Spleen (tissue), 11 donors: Measurements from ENCODE around the gene AHCTF1. TPM values are rescaled to one million over a fixed set of nuclear protein-coding genes. Genes with fewer than 3 reads are reported as not detected.
"Not testable (repeated sequence)": the region's sequence is repeated elsewhere in the genome, so short reads cannot be mapped to it uniquely, and the experiment has no call there.

Source experiments
- DNase-seq: peaks from one replicate; pipeline ENCODE4 v3.0.0-alpha.2; 2020
- H3K27ac ChIP-seq, 8 donors: fragments of 200-600 bp; sonication (generic) in 7 of 8; 1 replicate in 4 of 8; 2 replicates in 4 of 8; pipeline versions ENCODE4 v1.5.0 to v1.8.0; 2016 to 2021; ENCODE audit warnings: inconsistent platforms in 4 of 8, mild to moderate bottlenecking in 4 of 8, moderate library complexity in 1 of 8
- H3K27me3 ChIP-seq, 7 donors: fragments of 200-600 bp; sonication (generic) in 6 of 7; replicated peaks in 1 of 7; 1 replicate in 4 of 7; 2 replicates in 3 of 7; pipeline versions ENCODE4 v1.5.0 to v1.8.0; 2016 to 2021; ENCODE audit warnings: inconsistent platforms in 3 of 7, mild to moderate bottlenecking in 1 of 7
- H3K36me3 ChIP-seq, 6 donors: fragments of 200-600 bp; sonication (generic) in 5 of 6; 1 replicate in 4 of 6; 2 replicates in 2 of 6; pipeline versions ENCODE4 v1.5.0 to v1.8.0; 2016 to 2021; ENCODE audit warnings: inconsistent platforms in 2 of 6
- H3K4me1 ChIP-seq, 6 donors: fragments of 200-600 bp; sonication (generic) in 5 of 6; 1 replicate in 3 of 6; 2 replicates in 3 of 6; pipeline versions ENCODE4 v1.5.0 to v1.8.0; 2016 to 2021; ENCODE audit warnings: inconsistent platforms in 3 of 6
- H3K4me3 ChIP-seq, 8 donors: fragments of 200-600 bp; sonication (generic) in 7 of 8; 1 replicate in 4 of 8; 2 replicates in 4 of 8; pipeline versions ENCODE4 v1.5.0 to v1.8.0; 2016 to 2021; ENCODE audit warnings: inconsistent platforms in 4 of 8, mild to moderate bottlenecking in 4 of 8, moderate library complexity in 2 of 8
- H3K9me3 ChIP-seq, 8 donors: fragments of 200-600 bp; sonication (generic) in 7 of 8; 1 replicate in 4 of 8; 2 replicates in 4 of 8; pipeline versions ENCODE4 v1.5.0 to v1.8.0; 2016 to 2021; ENCODE audit warnings: inconsistent platforms in 4 of 8
- POLR2A ChIP-seq, 3 donors: fragments of 450-650 bp; IDR thresholded peaks; one replicate each; pipeline ENCODE4 v1.5.1; 2017; ENCODE audit warnings: antibody characterized with exemption in 3 of 3, mild to moderate bottlenecking in 1 of 3
- POLR2AphosphoS5 ChIP-seq, 3 donors: sonication (generic); formaldehyde crosslinking; IDR thresholded peaks; one replicate each; pipeline ENCODE4 v1.5.1; 2017; ENCODE audit warnings: antibody characterized with exemption in 3 of 3
- WGBS, 5 donors: extraction: QIAGEN DNeasy Blood & Tissue Kit in 3 of 5; methylation state at CpG; one replicate each; pipeline versions ENCODE4 v1.1.5 to v1.1.7; 2013 to 2018; 5-methylcytosine and 5-hydroxymethylcytosine counted together
- intact Hi-C: fragments of 100-400 bp; cut with DNase I; formaldehyde crosslinking; loops from one replicate; pipeline ENCODE4 v1.15.0; 2023; ENCODE audit warnings: low total_unique reads
- polyA plus RNA-seq, 3 donors: library from polyadenylated mRNA; stranded (reverse); fragments of 200-250 nt; gene quantifications; one replicate each; pipeline ENCODE4 v1.2.1, GENCODE V29; 2013
- total RNA-seq, 7 donors: library from RNA; depleted of rRNA in 3 of 7; stranded (reverse); fragments of >200 nt in 3 of 7; fragmentation: NEBNext Ultra II Directional in 4 of 7; extraction: Animal tissue kit (Norgen Biotek cat#: 25700) in 4 of 7; gene quantifications; one replicate each; pipeline versions ENCODE4 v1.1.0 to v1.2.1, GENCODE V29; 2016 to 2021
- TF ChIP-seq, protein P1 (sequence below), 11 experiments: fragments of 200-600 bp in 7 of 11; fragments of 450-650 bp in 4 of 11; sonication (generic) in 4 of 11; IDR thresholded peaks in 8 of 11; conservative IDR thresholded peaks in 3 of 11; 1 replicate in 7 of 11; 2 replicates in 4 of 11; pipeline versions ENCODE4 v1.4.0 to v1.8.0; 2016 to 2021; ENCODE audit warnings: antibody characterized with exemption in 11 of 11, inconsistent platforms in 4 of 11, mild to moderate bottlenecking in 1 of 11
- donor health status: healthy with polysubstance abuse.
- donor health status: DM: no; HTN: no; CAD: no; lungs with moderate emphysema.
- donor health status: DM: no; HTN: no; CAD: no.
- donor health status: Bipolar disorder and iron deficiency.
- donor health status: healthy.
- donor health status: DM: no; HTN: no; CAD: no.
- donor health status: DM: yes; HTN: yes; CAD: no.

Gene AHCTF1
- total and polyA plus RNA-seq, 10 donors: 8.1 to 68.8 (median 39.1) TPM

DNA sequence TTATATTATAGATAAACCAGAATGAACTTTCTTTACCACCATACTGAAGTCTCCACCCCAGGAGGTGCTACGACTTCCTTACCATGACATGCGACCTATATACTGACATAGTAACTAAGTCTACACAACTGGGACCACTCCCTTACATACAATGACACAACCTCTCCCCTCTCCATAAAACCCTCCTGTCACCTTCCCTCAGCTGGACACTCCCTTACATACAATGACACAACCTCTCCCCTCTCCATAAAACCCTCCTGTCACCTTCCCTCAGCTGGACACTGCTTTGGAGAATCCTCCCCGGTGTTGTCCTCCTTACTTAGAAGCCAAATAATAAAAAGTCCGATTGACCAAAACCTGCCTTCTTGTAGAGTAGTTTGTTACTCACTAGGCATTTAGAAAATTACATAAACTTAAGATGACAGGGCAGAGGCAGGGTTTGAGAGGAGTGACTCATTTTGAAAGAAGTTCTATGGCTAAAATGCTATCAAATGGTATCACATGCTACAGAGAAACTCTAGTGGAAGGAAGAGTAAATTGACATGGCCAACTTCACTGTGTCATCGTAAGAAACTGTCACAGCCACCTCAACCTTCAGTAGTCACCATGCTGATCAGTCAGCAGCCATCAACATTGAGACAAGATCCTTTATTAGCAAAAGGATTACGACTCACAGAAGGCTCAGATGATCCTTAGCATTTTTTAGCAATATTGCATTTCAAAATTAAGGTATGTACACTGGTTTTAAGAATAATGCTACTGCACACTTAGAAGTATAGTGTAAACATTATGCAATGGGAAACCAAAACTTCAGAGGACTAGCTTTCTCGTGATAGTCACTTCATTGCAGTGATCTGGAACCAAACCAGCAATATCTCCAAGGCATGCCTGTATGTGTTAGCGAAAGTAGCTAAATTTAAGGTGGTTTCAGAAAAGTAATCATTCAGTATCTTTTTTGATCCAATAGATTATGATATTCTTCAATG is 56.4 kb downstream of the AHCTF1 start:
- H3K36me3 ChIP-seq: peaks cover 0 to 98% (median 55%) of the 10 kb centered on the region in 6 donors
- 84 to 94% (median 89%) methylated on average over 8 of the region's 8 CpGs for WGBS, 5 donors

DNA sequence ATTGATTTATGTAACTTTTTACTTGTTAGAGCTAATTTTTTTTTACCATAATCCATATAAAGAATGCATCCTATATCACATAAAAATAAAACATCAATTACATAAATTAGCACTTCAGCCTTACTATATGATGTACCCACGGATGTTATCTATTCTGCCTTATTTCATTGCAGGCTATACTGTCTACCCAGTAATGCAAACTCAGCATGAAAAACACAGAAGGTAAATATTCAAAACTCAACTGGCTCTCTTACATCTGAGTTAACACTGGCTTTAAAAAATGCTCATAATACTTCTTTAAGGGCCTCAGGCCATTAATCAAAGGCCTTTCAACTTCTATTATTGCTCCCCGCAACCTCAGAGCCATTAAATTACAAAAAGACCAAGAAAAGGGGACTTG is 65.8 kb downstream of the AHCTF1 start:
- H3K36me3 ChIP-seq: peaks cover 0 to 96% (median 69%) of the 10 kb centered on the region in 6 donors
- H3K4me3 ChIP-seq: no peak overlapping the region
- H3K9me3 ChIP-seq: no peaks in the 10 kb centered on the region
- no peaks in the 10 kb centered on the region for H3K27me3 ChIP-seq
- TF ChIP-seq, protein P1, sequence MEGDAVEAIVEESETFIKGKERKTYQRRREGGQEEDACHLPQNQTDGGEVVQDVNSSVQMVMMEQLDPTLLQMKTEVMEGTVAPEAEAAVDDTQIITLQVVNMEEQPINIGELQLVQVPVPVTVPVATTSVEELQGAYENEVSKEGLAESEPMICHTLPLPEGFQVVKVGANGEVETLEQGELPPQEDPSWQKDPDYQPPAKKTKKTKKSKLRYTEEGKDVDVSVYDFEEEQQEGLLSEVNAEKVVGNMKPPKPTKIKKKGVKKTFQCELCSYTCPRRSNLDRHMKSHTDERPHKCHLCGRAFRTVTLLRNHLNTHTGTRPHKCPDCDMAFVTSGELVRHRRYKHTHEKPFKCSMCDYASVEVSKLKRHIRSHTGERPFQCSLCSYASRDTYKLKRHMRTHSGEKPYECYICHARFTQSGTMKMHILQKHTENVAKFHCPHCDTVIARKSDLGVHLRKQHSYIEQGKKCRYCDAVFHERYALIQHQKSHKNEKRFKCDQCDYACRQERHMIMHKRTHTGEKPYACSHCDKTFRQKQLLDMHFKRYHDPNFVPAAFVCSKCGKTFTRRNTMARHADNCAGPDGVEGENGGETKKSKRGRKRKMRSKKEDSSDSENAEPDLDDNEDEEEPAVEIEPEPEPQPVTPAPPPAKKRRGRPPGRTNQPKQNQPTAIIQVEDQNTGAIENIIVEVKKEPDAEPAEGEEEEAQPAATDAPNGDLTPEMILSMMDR (IDR thresholded peaks at IDR 0.05 in 8 of 11, conservative IDR thresholded peaks at IDR 0.05 in 3 of 11): no peak
- TF ChIP-seq POLR2AphosphoS5 (IDR thresholded peaks at IDR 0.05) (no peak), POLR2A (IDR thresholded peaks at IDR 0.05) (no peak)
- no peak for DNase-seq
- no peaks in the 10 kb centered on the region for H3K4me1 ChIP-seq
- intact Hi-C loops: no loop called here
- 90 to 99% (median 96%) methylated on average over 2 of the region's 2 CpGs for WGBS, 5 donors
- H3K27ac ChIP-seq: no peak overlapping the region

More for the DNA sequence above, 56.4 kb downstream of the AHCTF1 start:
- Histone ChIP-seq H3K27ac (no peak overlapping the region), H3K27me3 (no peaks in the 10 kb centered on the region), H3K4me1 (no peaks in the 10 kb centered on the region), H3K4me3 (no peak overlapping the region), H3K9me3 (no peaks in the 10 kb centered on the region)
- TF ChIP-seq POLR2A (IDR thresholded peaks at IDR 0.05) (no peak), POLR2AphosphoS5 (IDR thresholded peaks at IDR 0.05) (no peak)
- TF ChIP-seq, protein P1 (IDR thresholded peaks at IDR 0.05 in 8 of 11, conservative IDR thresholded peaks at IDR 0.05 in 3 of 11): no peak
- intact Hi-C loops: no loop called here
- DNase-seq: no peak

DNA sequence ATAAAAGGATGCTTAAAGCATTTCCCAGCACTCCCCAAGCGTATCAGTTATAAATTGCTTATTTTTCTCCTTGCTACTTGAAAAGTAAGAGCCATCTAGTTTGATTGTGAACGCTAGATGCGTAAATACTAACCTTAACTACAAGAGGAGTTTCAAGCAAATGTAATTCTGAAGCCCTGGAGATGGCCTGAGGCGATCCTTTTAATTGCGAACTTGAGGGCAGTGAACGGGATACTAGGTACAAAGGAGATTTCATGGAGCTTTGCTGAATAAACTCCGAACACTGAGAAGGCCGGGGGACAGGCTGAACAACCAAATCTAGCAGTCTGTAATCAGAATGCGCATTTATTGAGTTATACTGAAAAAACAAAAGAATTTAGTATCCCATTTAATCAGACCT is 68.0 kb downstream of the AHCTF1 start:
- intact Hi-C loops: not testable (repeated sequence)
- 96 to 98% (median 97%) methylated on average over 9 of the region's 9 CpGs for whole genome bisulfite sequencing, 5 donors

DNA sequence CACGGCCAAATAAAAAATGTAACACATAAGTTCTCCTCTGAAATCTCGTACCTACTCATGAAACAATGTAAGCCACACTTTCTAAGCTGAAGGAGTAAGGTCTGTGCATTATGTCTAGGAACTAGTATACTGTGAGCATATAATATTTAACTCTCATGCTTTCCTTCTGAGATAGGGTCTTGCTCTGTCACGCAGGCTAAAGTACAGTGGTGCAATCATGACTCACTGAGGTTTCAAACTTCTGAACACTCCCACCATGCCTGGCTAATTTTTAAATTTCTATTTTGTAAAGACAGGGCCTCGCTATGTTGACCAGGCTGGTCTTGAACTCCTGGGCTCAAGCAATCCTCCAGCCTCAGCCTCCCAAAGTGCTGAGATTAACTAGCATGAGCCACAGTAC is 71.3 kb downstream of the AHCTF1 start:
- H3K27ac ChIP-seq: no peak overlapping the region
- H3K4me1 ChIP-seq: no peaks in the 10 kb centered on the region
- no peaks in the 10 kb centered on the region for H3K9me3 ChIP-seq
- H3K4me3 ChIP-seq: no peak overlapping the region
- TF ChIP-seq POLR2A (IDR thresholded peaks at IDR 0.05): no peak
- TF ChIP-seq, protein P1 (IDR thresholded peaks at IDR 0.05 in 8 of 11, conservative IDR thresholded peaks at IDR 0.05 in 3 of 11): no peak
- intact Hi-C loops: no loop called here
- peaks cover 3 to 96% (median 91%) of the 10 kb centered on the region in 6 donors for H3K36me3 ChIP-seq
- H3K27me3 ChIP-seq: no peaks in the 10 kb centered on the region
- WGBS, 5 donors: 94 to 97% (median 95%) methylated on average over 4 of the region's 4 CpGs
- no peak for DNase-seq

More for the DNA sequence above, 68.0 kb downstream of the AHCTF1 start:
- not testable (repeated sequence) for H3K9me3 ChIP-seq, H3K27ac ChIP-seq, H3K27me3 ChIP-seq, H3K4me3 ChIP-seq, DNase-seq, H3K4me1 ChIP-seq
- peaks cover 0 to 96% (median 77%) of the 10 kb centered on the region in 6 donors for H3K36me3 ChIP-seq
